HG03060 (cell line): ENCODE measurements around the gene AKIP1.
"Not testable (repeated sequence)": the region's sequence is repeated elsewhere in the genome, so short reads cannot be mapped to it uniquely, and the experiment has no call there.

Source experiments
- ATAC-seq: cut with Tn5 transposase; IDR thresholded peaks from one replicate; pipeline ENCODE4 v1.9.1; 2021; ENCODE audit warnings: low read depth, moderate number of reproducible peaks; ENCODE audit not compliant: unreplicated experiment

AKIP1 gene

DNA sequence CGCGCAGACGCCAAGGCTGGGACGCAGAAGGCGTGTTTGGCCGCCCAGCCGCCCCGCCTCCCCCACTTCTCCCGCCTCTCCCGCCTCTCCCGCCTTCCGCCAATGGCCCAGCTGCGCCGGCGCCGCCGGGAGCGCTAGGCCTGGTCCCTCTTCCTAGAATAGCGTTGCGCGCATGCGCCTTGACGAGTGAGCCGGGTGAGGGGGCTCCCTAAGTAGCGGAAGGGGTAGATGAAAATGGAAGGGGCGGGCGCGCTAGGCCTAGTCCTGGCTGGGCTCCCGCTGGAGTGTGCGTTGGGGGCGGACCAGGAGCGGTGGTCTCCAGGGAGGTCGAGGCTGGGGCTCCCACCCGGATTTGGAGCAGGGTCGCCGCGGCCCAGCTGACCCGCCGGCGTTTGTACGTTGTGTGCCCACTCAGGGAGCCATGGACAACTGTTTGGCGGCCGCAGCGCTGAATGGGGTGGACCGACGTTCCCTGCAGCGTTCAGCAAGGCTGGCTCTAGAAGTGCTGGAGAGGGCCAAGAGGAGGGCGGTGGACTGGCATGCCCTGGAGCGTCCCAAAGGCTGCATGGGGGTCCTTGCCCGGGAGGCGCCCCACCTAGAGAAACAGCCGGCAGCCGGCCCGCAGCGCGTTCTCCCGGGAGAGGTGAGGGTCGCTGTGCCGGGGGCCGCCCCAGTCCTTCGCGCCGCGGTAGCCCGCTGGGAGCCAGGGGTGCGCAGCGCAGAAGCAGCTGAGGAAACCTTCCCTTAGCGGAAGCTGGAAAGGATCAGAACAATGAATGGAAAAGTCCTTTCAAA lies at the start of gene AKIP1:
AKIP1 (plus strand) TSS at position 161 of the 795 bp plus-strand sequence; CDS start at position 422, 261 bp downstream.
- no peak for ATAC-seq

- ATAC-seq: no peak
Measured at GRCh38 chr11:8863838-8864237, 47.2 kb upstream of the AKIP1 start.

DNA sequence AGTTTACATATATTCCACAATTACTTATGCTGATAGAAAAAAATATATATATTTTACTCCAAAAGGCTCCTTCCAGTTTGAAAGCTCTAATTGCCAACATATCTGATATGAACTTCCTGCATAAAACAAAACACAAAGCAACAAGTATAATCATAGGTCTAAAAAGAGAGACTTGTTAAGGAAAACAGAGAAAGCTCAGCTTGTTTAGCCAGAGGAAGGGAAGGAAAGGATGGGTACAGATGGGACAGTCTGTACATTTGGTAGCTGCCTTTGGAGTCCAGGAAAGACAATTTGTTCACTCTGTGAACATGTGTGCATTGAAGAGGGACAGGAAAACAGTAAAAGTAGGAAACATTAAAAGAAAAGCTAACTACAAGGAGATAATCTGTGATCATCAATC lies 45.7 kb upstream of the AKIP1 start:
- no peak for ATAC-seq

DNA sequence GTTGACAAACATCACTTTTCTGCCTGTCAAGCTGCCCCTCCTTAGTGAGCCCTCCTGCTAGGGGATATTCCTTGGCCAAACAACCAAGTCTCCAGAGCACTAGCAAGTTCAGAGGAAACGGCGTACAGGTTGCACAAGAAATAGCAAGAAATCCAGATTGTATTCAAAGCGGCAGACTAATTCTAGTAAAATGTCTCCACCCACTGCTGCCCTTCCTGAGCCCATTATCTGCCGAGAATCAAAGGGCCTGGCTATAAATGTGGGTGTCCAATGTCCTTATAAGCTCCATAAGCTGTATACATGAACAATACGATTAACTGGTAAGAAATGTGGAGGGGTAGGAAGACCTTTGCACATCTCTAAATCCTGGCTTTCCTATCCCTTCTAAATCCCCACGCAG lies 44.0 kb upstream of the AKIP1 start:
- ATAC-seq: no peak

DNA sequence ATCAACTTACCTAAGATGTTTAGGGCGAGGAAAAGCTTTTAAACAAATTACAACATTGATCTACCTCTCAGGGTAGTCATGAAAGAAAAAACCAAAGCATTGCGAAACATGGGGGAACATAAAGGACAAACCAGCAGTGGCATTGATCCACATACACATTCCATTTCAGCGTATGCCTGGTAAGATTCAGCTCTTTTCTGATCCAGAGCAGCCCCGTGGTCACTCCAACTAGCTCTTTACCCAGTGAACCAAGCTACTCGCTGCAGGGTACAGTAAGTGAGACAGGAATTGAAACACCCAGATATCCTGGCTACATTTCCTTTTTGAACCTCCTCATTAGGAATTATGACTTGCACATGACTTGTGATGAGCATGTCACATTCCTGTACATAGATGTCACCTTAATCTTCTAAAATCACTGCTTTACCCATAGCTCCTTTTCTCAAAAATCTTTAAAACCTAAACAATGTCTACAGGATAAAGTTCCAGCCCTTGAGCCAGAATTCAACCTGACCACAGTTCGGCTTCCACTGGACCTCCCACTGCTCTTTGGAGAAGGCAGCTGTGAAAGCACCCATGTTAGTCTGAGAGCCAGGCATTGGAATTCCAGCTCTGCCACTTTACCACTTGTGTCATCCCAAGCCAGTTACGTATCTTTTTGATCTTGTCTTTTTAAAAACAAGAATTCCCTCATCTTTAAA lies 42.9 kb upstream of the AKIP1 start:
- ATAC-seq: no peak

DNA sequence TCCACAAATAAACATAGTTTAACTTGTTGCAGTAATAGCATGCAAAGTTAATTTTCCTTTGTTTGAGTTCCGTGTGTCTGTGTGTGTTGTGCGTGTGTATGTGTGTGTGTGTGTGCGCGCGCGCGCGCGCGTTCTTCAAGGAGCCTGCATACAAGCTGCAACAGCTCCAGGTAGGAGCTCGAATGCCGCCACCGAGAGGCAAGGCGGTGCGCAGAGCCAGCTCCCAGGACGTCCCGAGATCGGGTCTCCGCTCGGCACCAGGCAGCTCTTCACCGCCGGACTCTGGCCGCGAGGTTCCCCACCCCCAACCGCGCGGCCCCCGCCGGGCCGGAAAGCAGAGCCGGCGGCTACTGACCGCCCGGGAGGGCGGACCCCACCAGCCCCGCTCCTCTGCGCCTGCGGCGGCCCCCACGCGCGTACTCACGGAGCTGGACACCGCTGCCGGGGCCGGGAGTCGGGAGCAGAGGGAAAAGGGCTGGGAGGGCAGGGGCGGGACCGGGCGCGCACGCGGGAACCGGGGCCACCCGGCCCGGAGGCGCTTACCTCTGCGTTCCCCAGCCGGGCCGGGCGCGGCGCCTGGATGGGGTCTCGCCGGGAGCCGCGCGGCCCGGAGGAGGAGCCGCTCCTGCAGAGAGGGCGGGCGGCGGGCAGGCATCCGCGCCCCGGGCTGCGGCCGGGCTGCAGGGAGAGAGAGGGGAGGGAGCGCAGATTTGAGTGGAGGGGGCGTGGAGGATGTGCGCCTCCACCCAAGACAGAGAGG lies 40.4 kb upstream of the AKIP1 start:
- ATAC-seq: no peak

DNA sequence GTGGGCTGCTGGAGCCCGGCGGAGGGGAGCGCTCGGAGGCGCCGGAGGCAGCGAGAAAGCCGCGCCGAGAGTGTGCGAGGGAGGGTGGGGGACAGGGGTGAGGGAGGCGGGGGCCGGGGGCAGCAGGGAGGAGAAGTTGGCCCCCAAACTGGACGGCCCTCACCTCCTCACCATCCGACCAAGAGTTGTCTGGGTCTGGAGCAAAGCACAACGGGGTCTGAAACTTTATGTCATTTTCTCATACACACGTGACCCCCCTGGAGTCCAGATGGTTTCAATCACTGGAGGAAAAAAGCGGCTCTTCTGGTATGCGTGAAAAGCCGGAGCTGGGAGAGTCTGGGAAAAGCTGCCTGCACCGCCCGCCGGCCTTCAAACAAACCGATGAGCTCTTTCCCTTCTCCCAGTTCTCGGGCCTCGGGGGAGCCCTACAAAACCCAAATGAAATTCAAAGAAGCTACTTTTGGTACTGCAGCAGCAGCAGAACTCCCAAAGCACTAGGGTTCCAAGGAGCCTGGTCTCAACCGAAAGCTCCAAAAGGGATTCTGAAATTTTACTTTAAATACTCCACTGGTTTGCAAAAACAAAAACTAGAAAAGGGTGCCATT lies 39.7 kb upstream of the AKIP1 start:
- ATAC-seq: no peak

DNA sequence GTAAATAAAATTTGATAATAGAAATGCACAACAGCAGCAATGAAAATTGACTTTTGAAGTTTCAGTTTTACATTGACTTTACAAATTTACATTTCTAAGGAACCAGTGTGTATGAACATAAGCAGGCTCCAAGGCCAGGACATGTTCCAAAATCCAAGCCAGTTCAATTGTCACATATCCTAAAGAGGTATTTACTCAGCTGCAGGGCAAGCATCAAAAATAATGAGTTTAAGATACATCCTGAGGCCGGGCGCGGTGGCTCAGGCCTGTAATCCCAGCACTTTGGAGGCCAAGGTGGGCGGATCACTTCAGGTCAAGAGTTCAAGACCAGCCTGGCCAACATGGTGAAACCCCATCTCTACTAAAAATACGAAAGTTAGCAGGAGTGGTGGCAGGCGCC lies 39.0 kb upstream of the AKIP1 start:
- no peak for ATAC-seq

DNA sequence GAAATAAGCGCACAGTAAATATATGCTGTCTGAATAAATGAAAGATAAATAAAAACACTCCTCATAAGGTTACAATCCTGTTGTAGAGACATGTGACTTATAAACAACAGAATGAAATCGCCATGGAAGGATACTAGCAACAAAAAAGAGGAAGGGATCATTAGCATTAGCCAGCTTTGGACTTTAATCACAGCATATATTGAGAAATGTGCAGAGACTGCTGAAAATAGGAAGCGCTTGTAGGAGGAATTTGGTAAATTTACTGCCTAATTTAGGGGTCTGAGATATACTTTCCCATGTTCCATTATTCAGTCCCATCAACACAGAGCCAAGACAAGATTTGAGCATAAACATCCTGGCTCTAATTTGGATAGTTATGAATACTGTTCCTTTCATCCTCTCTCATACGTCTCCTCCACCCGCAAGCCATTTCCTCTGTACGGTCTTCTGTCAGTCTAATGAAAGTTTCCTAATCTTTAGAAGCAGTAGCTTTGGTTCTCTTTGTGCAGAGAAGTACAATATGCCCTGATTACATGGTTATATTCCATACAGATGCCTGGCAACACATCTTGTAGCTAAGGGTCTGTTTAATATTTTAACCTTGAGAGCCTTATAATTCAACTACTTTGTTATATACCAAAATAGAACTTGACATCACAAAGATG lies 37.1 kb upstream of the AKIP1 start:
- no peak for ATAC-seq

GRCh38 chr11:8878771-8879170 lies 32.2 kb upstream of the AKIP1 start:
- ATAC-seq: no peak

GRCh38 chr11:8881585-8881984 lies 29.4 kb upstream of the AKIP1 start:
- ATAC-seq: not testable (repeated sequence)

DNA sequence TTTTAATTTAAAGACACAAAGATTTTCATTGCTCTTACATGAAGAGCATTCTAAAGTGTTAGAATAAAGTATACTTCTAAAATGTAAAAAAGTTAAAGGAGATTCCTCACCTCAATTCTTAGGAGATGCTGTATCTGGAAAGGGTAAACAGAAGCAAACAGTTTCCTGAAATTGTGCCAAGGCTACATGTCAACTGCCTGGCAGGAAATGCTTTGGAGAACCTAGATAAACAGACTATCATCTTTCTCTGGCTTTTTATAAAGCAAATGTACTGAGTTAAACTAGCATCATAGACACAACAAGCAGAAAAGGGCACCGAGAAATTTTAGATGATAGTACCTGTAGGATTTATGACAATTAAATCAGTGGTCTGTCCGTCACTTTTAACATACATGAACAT lies 24.7 kb upstream of the AKIP1 start:
- no peak for ATAC-seq

GRCh38 chr11:8891185-8891584 lies 19.8 kb upstream of the AKIP1 start:
- not testable (repeated sequence) for ATAC-seq

DNA sequence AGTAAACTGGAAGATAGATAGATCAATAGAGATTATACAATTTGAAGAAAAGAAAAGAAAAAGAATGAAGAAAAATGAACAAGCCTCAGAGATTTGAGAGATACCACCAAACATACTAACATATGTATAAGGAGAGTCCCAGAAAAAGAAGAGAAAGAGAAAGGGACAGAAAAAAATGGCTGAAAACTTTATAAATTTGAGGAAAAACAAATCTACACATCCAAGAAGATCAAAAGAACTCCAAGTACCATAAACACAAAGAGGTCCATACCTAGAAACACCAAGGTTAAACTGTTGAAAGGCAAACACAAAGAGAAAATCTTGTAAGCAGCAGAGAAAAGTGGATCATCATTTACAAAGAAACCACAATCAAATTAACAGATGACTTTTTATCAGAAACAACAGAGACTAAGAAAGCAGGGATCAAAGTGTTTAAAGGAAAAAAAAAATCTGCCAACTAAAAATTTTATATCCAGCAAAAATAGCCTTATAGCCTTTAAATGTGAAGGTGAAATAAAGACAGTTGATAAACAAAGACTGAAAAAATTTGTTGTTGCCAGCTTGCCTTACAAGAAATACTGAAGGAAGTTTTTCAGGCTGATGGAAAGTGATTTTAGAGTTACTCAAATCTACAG lies 11.8 kb upstream of the AKIP1 start:
- ATAC-seq: no peak

DNA sequence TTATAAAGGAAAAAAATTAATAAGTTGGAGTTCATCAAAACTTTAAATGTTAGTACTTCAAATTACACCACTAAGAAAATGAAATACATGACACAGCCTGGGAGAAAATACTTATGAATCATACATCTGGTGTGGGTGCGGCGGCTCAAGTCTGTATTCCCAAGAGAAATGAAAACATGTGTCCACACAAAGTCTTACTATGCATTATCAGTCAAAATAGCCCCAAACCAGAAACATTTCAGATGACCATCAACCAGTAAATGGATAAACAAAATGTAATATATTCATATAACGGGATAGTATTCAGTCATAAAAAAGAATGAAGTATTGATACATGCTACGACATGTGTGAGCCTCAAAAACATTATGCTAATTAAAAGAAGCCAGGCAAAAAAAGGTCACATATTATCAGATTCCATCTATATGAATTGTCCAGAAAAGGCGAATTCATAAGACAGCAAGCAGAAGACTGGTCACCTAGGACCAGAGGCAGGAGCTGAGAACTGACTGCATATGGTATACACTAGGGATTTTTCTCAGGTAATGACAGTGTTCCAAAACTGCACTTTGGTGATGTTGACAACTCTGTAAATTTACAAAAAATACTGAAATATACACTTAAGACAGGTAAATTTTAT lies 5.3 kb upstream of the AKIP1 start:
- no peak for ATAC-seq

- ATAC-seq: no peak
Measured at GRCh38 chr11:8907116-8907515, 3.9 kb upstream of the AKIP1 start.

GRCh38 chr11:8908099-8908498 lies 2.9 kb upstream of the AKIP1 start:
- no peak for ATAC-seq

DNA sequence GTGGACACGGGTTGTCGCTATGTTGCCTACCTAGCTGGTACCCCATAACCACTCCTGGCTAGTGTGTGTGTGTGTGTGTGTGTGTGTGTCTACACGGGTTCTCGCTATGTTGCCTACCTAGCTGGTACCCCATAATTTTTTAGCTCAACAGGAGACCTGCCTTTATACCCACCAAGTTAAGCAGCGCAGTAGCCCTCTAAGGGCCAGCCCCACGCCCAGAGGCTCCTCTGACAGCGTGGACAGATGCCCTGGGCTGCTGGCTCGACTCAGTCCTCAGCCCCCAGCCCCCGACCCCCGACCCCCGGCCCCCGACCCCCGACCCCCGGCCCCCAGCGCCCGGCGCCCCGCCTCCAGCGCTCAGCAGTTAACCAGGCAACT lies 351 bp upstream of the AKIP1 start:
- no peak for ATAC-seq

DNA sequence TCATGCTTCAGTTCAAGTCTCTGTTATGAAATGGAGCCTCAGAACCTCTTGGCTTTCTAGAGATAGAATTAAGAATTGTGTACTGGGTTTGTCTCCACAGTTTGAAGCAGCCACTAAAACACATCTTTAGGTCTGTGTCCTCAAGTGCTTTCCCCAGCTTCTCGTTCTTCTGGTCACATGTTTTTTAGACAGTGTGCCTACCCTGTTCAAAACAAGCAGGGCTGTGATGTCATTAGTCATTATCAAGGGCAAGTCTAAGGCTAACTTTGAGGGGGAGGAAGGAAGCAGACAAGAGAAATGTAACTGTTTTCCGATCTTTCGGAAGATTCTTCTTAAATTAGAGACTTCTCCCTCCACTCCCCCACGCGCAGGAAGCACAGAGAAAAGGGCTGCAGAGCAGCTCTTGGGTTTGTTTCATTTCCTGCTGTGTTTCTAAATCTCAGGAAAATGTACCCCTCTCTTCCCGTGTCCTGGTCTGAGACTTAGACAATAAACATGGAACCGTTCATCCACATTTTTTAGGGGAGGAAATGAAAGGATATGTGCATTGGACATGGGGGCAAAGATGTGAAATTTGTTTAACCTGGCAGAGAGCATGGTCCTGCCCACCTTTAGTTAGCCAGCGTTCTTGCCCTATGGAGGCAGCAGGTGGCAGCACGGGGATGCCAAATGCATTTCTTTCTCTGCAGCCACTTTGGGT lies 3.1 kb downstream of the AKIP1 start:
- ATAC-seq: no peak
